ENCODE results near the gene MC1R. TPM values are rescaled to one million over a fixed set of nuclear protein-coding genes. Genes with fewer than 3 reads are reported as not detected.

Gene MC1R
- total RNA-seq, 4 donors from 2014 or later = 7.7 to 16.2 (median 11.4) TPM

GRCh38 chr16:89922884-89923639, 4.4 kb downstream of the MC1R start, which contains the start of gene TUBB3:
TUBB3 (plus strand) TSS chr16:89923342; CDS start chr16:89923402, 60 bp downstream.
- WGBS, 2 donors = 2% methylated on average over 11 of the region's 88 CpGs; no CpG with 5 or more reads in 1 of the 2 donors
- Histone ChIP-seq H3K27me3 (peaks cover 21% of the 10 kb centered on the region), H3K4me3 (replicated peaks in 1 of 3) (peak within 1 kb of the TSS in 1 of 3 donors; percentile 35), H3K9me3 (no peaks in the 10 kb centered on the region), H3K27ac (peak within 1 kb of the TSS; percentile 22 to 86 (median 82)), H3K4me1 (peaks cover 8 to 57% of the 10 kb centered on the region in 2 donors), H3K36me3 (no peaks in the 10 kb centered on the region)
- TF ChIP-seq POLR2A (IDR thresholded peaks at IDR 0.05) = peak; percentile 3 to 44
- TF ChIP-seq CTCF (IDR thresholded peaks at IDR 0.05) = no peak
- no peak for DNase-seq
- intact Hi-C loops (cut with DNase I) = no loop called here

GRCh38 chr16:89923640-89924296, 5.1 kb downstream of the MC1R start:
- DNase-seq = no peak
- Histone ChIP-seq H3K9me3 (no peaks in the 10 kb centered on the region), H3K4me3 (replicated peaks in 1 of 3) (peak overlapping the region in 1 of 3 donors; percentile 35), H3K27me3 (peaks cover 21% of the 10 kb centered on the region), H3K4me1 (peaks cover under 1 to 50% of the 10 kb centered on the region in 2 donors), H3K36me3 (no peaks in the 10 kb centered on the region), H3K27ac (no peak overlapping the region)
- no peak for TF ChIP-seq POLR2A (IDR thresholded peaks at IDR 0.05)
- no peak for TF ChIP-seq CTCF (IDR thresholded peaks at IDR 0.05)
- intact Hi-C loops (cut with DNase I) = no loop called here
- WGBS, 2 donors = 0 to 4% methylated on average over 9 to 15 of the region's 41 CpGs

- Histone ChIP-seq H3K27ac (no peak overlapping the region), H3K36me3 (no peaks in the 10 kb centered on the region), H3K9me3 (no peaks in the 10 kb centered on the region), H3K4me1 (peaks cover 0 to 47% of the 10 kb centered on the region in 2 donors), H3K27me3 (peaks cover 21% of the 10 kb centered on the region), H3K4me3 (replicated peaks in 1 of 3) (no peak overlapping the region)
- intact Hi-C loops (cut with DNase I) = no loop called here
- DNase-seq = no peak
- TF ChIP-seq CTCF (IDR thresholded peaks at IDR 0.05) = no peak
- TF ChIP-seq POLR2A (IDR thresholded peaks at IDR 0.05) = no peak
- 6 to 7% methylated on average over 5 to 10 of the region's 14 CpGs for WGBS, 2 donors
These were observed 5.7 kb downstream of the MC1R start for GRCh38 chr16:89924297-89924924.

- H3K27me3 ChIP-seq = peaks cover 21% of the 10 kb centered on the region
- DNase-seq = no peak
- no peaks in the 10 kb centered on the region for H3K36me3 ChIP-seq
- 17 to 38% methylated on average over 3 to 4 of the region's 4 CpGs for WGBS, 2 donors
- no peak overlapping the region for H3K4me3 ChIP-seq (replicated peaks in 1 of 3)
- H3K27ac ChIP-seq = no peak overlapping the region
- H3K9me3 ChIP-seq = no peaks in the 10 kb centered on the region
- intact Hi-C loops (cut with DNase I) = no loop called here
- TF ChIP-seq CTCF (IDR thresholded peaks at IDR 0.05) = no peak
- no peak for TF ChIP-seq POLR2A (IDR thresholded peaks at IDR 0.05)
- H3K4me1 ChIP-seq = peaks cover 0 to 47% of the 10 kb centered on the region in 2 donors
These were observed 6.3 kb downstream of the MC1R start for GRCh38 chr16:89924925-89925307.
